Stimulated activated CD4-positive, alpha-beta T cell treated with anti-CD3 and anti-CD28 coated beads, Interleukin-2, amount 100 ng/mL, for 24 hours (primary cell): ENCODE measurements around the gene CDK11A.
A peak's percentile ranks its signal among the peaks of the same experiment; 100 is the strongest.
"Not testable (repeated sequence)": the region's sequence is repeated elsewhere in the genome, so short reads cannot be mapped to it uniquely, and the experiment has no call there.

Experiments used
- DNase-seq, 2 donors: peaks; one replicate each; pipeline ENCODE4 v3.0.0-alpha.2; 2020

The CDK11A gene

GRCh38 chr1:1662392-1662791, 61.8 kb downstream of the CDK11A start:
- not testable (repeated sequence) for DNase-seq

- DNase-seq = peak; percentile 99
Observed at GRCh38 chr1:1658583-1659549, 65.3 kb downstream of the CDK11A start, which contains the start of gene CDK11B. Gene CDK11B, minus strand, starts transcription at chr1:1659004. Its CDS starts 1,519 bp downstream, at chr1:1657485.
